GM23338 (cell line): ENCODE data around the gene GLCCI1. TPM values are rescaled to one million over a fixed set of nuclear protein-coding genes. Genes with fewer than 3 reads are reported as not detected.

ENCODE experiments used
- ATAC-seq: fragments of 200-7000 bp; cut with Tn5 transposase; 3 replicates; pipeline ENCODE4 v1.9.1; 2020
- DNase-seq: peaks from one replicate; pipeline ENCODE4 v3.0.0-alpha.2; 2015; ENCODE audit warnings: low spot score
- H2AFZ ChIP-seq: fragments of 200-600 bp; sonication (generic); 2 replicates; pipeline ENCODE4 v1.8.0; 2016; ENCODE audit warnings: antibody characterized with exemption, mild to moderate bottlenecking, moderate library complexity
- H3F3A ChIP-seq: fragments of 200-600 bp; sonication (generic); replicated peaks from 2 replicates; pipeline ENCODE4 v1.8.0; 2017; ENCODE audit warnings: antibody characterized with exemption, mixed run types, low read depth
- H3K27ac ChIP-seq: fragments of 200-600 bp; sonication (generic); 2 replicates; pipeline ENCODE4 v1.6.1; 2016; ENCODE audit warnings: low read depth
- H3K27me3 ChIP-seq: fragments of 200-600 bp; sonication (generic); 2 replicates; pipeline ENCODE4 v1.8.0; 2016; ENCODE audit warnings: mild to moderate bottlenecking, mixed run types, moderate library complexity; ENCODE audit not compliant: insufficient read depth
- H3K36me3 ChIP-seq: fragments of 200-600 bp; sonication (generic); 2 replicates; pipeline ENCODE4 v1.8.0; 2016; ENCODE audit warnings: mild to moderate bottlenecking; ENCODE audit not compliant: insufficient read depth
- H3K4me1 ChIP-seq: fragments of 200-600 bp; sonication (generic); 2 replicates; pipeline ENCODE4 v1.8.0; 2016; ENCODE audit warnings: mild to moderate bottlenecking, moderate library complexity; ENCODE audit not compliant: insufficient read depth
- H3K4me2 ChIP-seq: fragments of 200-600 bp; sonication (generic); 2 replicates; pipeline ENCODE4 v1.7.1; 2017; ENCODE audit warnings: mixed run types
- H3K4me3 ChIP-seq: fragments of 200-600 bp; sonication (generic); 2 replicates; pipeline ENCODE4 v1.6.1; 2016; ENCODE audit warnings: mixed run types
- H3K79me2 ChIP-seq: fragments of 200-600 bp; sonication (generic); replicated peaks from 2 replicates; pipeline ENCODE4 v1.8.0; 2017; ENCODE audit warnings: mild to moderate bottlenecking; ENCODE audit not compliant: insufficient read depth
- H3K9me2 ChIP-seq: fragments of 200-600 bp; sonication (generic); 2 replicates; pipeline ENCODE4 v1.8.0; 2017; ENCODE audit not compliant: insufficient read depth
- H4K20me1 ChIP-seq: fragments of 200-600 bp; sonication (generic); replicated peaks from 2 replicates; pipeline ENCODE4 v1.8.0; 2017; ENCODE audit warnings: mild to moderate bottlenecking; ENCODE audit not compliant: insufficient read depth
- H3K27ac Mint-ChIP-seq: 2 replicates; pipeline ENCODE4 v1.8.0; 2020; ENCODE audit warnings: inconsistent platforms, mild to moderate bottlenecking, moderate library complexity, mixed read lengths
- H3K27me3 Mint-ChIP-seq: 3 replicates; pipeline ENCODE4 v1.8.0; 2022; ENCODE audit warnings: low read depth, mild to moderate bottlenecking, moderate library complexity, mixed read lengths, inconsistent platforms; ENCODE audit not compliant: insufficient read depth, poor library complexity
- H3K36me3 Mint-ChIP-seq: 3 replicates; pipeline ENCODE4 v1.8.0; 2021; ENCODE audit warnings: low read depth, mild to moderate bottlenecking, inconsistent platforms, moderate library complexity, mixed read lengths
- H3K4me1 Mint-ChIP-seq: 3 replicates; pipeline ENCODE4 v1.8.0; 2020; ENCODE audit warnings: mild to moderate bottlenecking, inconsistent platforms, mixed read lengths
- H3K4me3 Mint-ChIP-seq: 3 replicates; pipeline ENCODE4 v1.8.0; 2021; ENCODE audit warnings: moderate library complexity, mild to moderate bottlenecking, inconsistent platforms, mixed read lengths
- H3K9me3 Mint-ChIP-seq: 3 replicates; pipeline ENCODE4 v1.8.0; 2020; ENCODE audit warnings: moderate library complexity, mild to moderate bottlenecking, inconsistent platforms, mixed read lengths
- CTCF ChIP-seq, 2 experiments: fragments of 200-600 bp in 1 of 2; sonication (generic) in 1 of 2; conservative IDR thresholded peaks; 2 replicates each; pipeline versions ENCODE4 v1.5.1 to v1.6.1; 2016 to 2017; ENCODE audit warnings: antibody characterized with exemption in 2 of 2, low read depth in 2 of 2, mild to moderate bottlenecking in 2 of 2, moderate library complexity in 1 of 2
- ETS1 ChIP-seq: IDR thresholded peaks from 2 replicates; pipeline ENCODE4 v1.6.1; 2016; ENCODE audit warnings: antibody characterized with exemption
- JUNB ChIP-seq: IDR thresholded peaks from one replicate; pipeline ENCODE4 v1.6.1; 2016; ENCODE audit warnings: antibody characterized with exemption; ENCODE audit not compliant: unreplicated experiment
- ZNF331 ChIP-seq: fragments of 250-450 bp; sonication (Bioruptor Pico); IDR thresholded peaks from 2 replicates; pipeline ENCODE4 v1.5.0; 2020; ENCODE audit warnings: low read depth, mild to moderate bottlenecking, moderate library complexity
- ZNF462 ChIP-seq: fragments of 250-450 bp; sonication (Bioruptor Pico); IDR thresholded peaks from 2 replicates; pipeline ENCODE4 v1.5.0; 2020; ENCODE audit warnings: mild to moderate bottlenecking, moderate library complexity
- polyA plus RNA-seq: library from polyadenylated mRNA; unstranded; fragments of >200 nt; fragmentation: Nextera tagmentation; extraction: Ambion mirVana; gene quantifications from 2 replicates; pipeline ENCODE4 v1.2.1, GENCODE V29; 2016
- total RNA-seq: library from RNA; depleted of rRNA; stranded (reverse); fragments of >200 nt; shearing (Covaris generic); gene quantifications from 2 replicates; pipeline ENCODE4 v1.2.3, GENCODE V29; 2014

Gene GLCCI1
- total and polyA plus RNA-seq, 2 experiments from 2014 or later, result 15.0 to 15.7 TPM

- H3K27me3 Mint-ChIP-seq, result no peaks in the 10 kb centered on the region
- Histone ChIP-seq H3K4me3 (no peak overlapping the region), H3K4me1 (peaks cover 29% of the 10 kb centered on the region), H4K20me1 (no peaks in the 10 kb centered on the region), H3K27me3 (no peaks in the 10 kb centered on the region), H3K36me3 (no peaks in the 10 kb centered on the region; the same call in 1 of the 2 replicates), H3K27ac (no peak overlapping the region), H3K79me2 (peaks cover 4% of the 10 kb centered on the region), H2AFZ (no peak overlapping the region), H3K4me2 (no peak overlapping the region), H3F3A (no peaks in the 10 kb centered on the region), H3K9me2 (0 out of 2 replicates have a peak, but pooled peaks cover 6% of the 10 kb centered on the region)
- peaks cover 7% of the 10 kb centered on the region; the same call in 2 of the 3 replicates for H3K36me3 Mint-ChIP-seq
- TF ChIP-seq CTCF (conservative IDR thresholded peaks at IDR 0.05; ENCODE audit: low read depth in 2 of 2) (peak in 1 of 2 experiments; percentile 18; a peak in 1 of 4 replicates), ETS1 (no peak), JUNB (no peak)
- no peaks in the 10 kb centered on the region for H3K9me3 Mint-ChIP-seq
- H3K4me3 Mint-ChIP-seq, result no peak overlapping the region
- ATAC-seq (peak; percentile 93), DNase-seq (peak; percentile 44)
- H3K4me1 Mint-ChIP-seq, result peaks cover 39% of the 10 kb centered on the region
- no peak overlapping the region for H3K27ac Mint-ChIP-seq
Observed at GRCh38 chr7:8068892-8069686, 100.5 kb downstream of the GLCCI1 start.

- Histone ChIP-seq H3K4me1 (peaks cover 22% of the 10 kb centered on the region), H4K20me1 (no peaks in the 10 kb centered on the region), H3F3A (no peaks in the 10 kb centered on the region), H3K4me3 (no peak overlapping the region), H2AFZ (no peak overlapping the region), H3K9me2 (0 out of 2 replicates have a peak, but pooled peaks cover 6% of the 10 kb centered on the region), H3K36me3 (no peaks in the 10 kb centered on the region; the same call in 1 of the 2 replicates), H3K4me2 (no peak overlapping the region), H3K79me2 (peaks cover 4% of the 10 kb centered on the region), H3K27ac (no peak overlapping the region), H3K27me3 (no peaks in the 10 kb centered on the region)
- Mint-ChIP-seq H3K36me3 (0 out of 3 replicates have a peak, but pooled peaks cover 4% of the 10 kb centered on the region), H3K9me3 (no peaks in the 10 kb centered on the region), H3K27me3 (no peaks in the 10 kb centered on the region), H3K4me1 (peaks cover 32% of the 10 kb centered on the region), H3K4me3 (no peak overlapping the region), H3K27ac (no peak overlapping the region)
- DNase-seq, result no peak
- ATAC-seq, result no peak
- TF ChIP-seq ZNF331 (CRISPR knock-in tag) (no peak), ZNF462 (CRISPR knock-in tag) (no peak)
Observed at GRCh38 chr7:8070451-8071180, 102.0 kb downstream of the GLCCI1 start.
